M059J (cell line): Measurements from ENCODE around the gene RAB27B. TPM values are rescaled to one million over a fixed set of nuclear protein-coding genes. Genes with fewer than 3 reads are reported as not detected.

Experiments used
- DNase-seq: peaks from one replicate; pipeline ENCODE4 v3.0.0-alpha.2; 2012; ENCODE audit warnings: low read depth
- total RNA-seq: library from RNA; depleted of rRNA; stranded (reverse); fragments of >200 nt; shearing (Covaris generic); gene quantifications from 2 replicates; pipeline ENCODE4 v1.2.3, GENCODE V29; 2014; rRNA removed

RAB27B gene
- total RNA-seq, 1 experiment from 2014 or later: 13.8 TPM

DNA sequence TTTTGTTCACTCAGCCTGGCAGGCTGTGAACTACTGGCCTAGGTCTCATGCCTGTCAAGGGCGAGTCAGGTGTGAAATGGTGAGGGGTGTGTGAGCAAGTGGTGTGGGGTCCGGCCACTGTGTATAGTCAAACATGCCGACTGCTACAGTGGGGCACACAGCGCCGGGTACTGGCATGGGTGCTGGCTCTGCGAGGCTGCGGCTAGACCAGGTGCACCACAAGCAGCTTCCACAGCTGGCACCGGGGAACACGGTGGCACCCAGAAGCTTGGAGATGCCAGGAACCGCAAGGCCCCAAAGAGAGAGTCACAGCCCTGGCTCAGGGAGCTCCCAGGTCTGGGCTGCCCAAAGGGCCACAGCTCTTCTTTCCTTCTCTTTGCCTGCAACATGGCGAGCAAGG lies 81.3 kb downstream of the RAB27B start:
- DNase-seq: no peak

- no peak for DNase-seq
Observed at GRCh38 chr18:54910161-54910919, 82.1 kb downstream of the RAB27B start.

- DNase-seq: no peak
Observed at GRCh38 chr18:54911551-54911950, 83.3 kb downstream of the RAB27B start.

DNA sequence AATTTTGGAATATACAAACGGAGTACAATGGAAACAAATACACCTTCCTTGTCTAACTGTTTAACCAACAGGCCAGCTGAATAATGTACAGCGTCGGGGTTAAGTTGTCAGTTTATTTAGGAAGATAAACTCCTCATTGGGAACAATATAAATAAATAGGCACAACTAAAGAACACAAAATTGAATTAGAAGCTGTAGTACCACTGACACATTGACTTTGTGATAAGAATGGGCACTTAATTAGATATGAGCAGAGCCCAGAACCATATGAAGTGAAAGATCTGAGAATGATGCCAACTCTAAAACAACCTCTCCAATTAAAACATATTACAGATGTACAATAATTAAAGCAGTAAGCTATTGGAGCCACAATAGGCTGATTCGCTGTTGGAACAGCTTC lies 86.5 kb downstream of the RAB27B start:
- no peak for DNase-seq

DNA sequence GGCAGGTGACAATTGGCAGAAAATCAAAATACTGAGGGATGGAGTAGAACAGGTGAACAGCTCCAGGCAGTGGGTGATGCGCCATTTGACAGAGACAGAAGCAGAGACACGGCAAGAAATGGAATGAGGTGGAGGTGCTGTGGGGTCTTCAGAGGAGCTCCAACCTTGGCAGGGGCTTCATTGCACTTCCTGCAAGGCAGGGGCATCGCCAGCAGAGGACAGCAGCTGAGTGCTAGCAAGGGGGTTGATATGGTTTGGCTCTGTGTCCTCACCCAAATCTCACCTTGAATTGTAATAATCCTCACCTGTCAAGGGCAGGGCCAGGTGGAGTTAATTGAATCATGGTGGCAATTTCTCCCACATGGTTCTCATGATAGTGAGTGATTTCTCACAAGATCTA lies 88.2 kb downstream of the RAB27B start:
- DNase-seq: no peak

DNA sequence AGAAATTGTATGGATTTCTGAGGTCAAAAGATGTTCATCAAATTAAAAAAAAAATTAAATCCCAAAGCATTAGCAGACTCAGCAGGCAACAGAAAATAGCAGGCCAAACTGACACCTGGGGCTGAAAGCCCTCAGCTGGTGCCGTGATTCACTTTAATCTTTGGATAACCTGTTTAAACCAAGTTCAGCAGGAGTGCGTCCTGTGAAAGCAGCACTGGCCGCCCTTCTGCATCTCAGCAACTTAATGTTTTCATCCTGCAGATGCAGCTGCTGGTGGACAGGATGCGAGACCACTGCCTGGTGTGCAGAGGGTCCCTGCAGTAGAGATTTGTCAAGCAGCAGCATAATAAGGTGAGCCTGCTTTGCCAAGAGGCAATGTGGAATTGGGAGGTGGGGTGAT lies 89.8 kb downstream of the RAB27B start:
- no peak for DNase-seq

- DNase-seq: no peak
Observed at GRCh38 chr18:54919412-54919811, 91.1 kb downstream of the RAB27B start.

DNA sequence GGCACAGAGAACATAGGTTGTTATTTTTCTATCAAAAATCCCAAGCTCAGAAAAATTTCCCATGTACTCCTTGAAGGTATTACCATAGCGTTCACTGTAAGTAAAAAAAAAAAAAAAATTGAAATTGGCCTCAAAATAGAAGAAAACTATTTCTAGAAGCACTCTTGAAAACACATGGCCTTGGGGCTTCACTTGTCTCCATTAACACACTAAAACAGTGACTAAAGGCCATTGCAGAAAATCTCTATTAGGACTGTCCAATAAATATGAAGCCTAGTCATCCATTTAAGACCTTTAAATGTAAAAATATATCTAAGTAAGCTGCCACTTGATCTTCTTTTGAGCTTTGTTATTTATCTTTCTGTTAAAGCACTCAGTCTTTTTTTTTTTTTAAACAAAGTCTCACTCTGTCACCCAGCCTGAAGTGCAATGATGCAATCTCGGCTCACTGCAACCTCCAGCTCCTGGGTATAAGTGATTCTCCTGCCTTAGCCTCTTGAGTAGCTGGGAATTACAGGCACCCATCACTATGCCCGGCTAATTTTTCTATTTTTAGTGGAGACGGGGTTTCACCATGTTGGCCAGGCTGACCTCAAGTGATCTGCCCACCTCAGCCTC lies 95.2 kb downstream of the RAB27B start:
- no peak for DNase-seq

DNA sequence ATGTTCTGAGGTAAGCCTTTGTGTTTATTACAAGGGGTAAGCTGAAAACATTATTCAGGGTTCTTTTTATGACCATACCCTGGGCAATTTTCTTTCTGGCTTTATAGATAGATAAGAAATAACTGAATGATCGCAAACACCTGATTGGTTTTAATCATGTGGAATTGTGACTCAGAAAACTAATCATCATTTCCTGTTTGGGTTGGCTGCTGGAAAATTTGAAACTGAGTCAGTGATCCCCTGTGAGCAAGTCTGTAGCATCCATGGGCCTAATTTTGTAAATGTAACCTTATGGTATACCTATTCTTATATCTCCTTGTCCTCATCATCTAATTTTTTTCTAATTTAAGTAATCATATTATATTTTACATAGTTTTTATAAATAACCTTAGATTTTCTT lies 96.7 kb downstream of the RAB27B start:
- peak; percentile 42 for DNase-seq

GRCh38 chr18:54926593-54927325 lies 98.5 kb downstream of the RAB27B start:
- peak; percentile 33 for DNase-seq

DNA sequence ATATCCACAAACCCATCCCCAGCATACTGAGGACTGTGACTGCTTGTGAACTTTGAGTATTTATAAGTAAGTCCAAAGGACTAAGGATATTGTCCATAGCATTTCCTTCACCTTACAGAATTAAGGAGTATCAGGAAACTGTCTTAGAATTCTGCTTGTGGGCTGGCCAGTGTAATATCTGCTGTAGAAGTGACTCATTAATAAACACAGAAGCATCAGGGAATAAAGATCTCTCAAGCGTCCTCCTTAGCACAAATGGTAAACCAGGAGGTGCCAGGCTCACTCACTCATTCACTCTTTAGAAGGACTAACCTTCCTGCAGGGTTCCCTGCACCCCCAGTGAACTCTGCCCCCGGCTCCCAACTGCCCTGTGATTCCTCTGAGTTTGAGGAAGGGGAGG lies 100.0 kb downstream of the RAB27B start:
- DNase-seq: peak; percentile 37

DNA sequence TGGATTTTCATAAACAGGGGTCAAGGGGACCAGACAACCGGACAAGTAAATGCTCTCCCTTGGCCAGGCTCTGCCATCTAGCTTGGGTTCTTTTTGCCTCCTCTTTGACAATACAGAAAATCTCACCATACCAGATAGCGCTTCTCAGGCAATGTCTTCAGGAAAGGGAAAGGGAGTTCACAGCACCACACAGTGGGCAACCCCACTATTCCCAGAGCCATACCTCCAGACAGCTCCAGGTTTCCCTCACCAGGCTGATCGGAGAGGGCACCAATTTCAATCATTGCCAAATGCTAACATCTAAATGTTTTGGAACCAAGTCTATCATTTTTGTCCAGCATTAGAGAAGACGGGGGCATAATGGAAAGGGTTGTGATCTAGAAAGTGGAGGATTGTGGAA lies 102.9 kb downstream of the RAB27B start:
- peak; percentile 24 for DNase-seq

- DNase-seq: no peak
Observed at GRCh38 chr18:54932472-54932871, 104.2 kb downstream of the RAB27B start.

GRCh38 chr18:54938506-54938905 lies 110.2 kb downstream of the RAB27B start:
- no peak for DNase-seq

GRCh38 chr18:54939361-54939917 lies 111.2 kb downstream of the RAB27B start:
- DNase-seq: peak; percentile 88

DNA sequence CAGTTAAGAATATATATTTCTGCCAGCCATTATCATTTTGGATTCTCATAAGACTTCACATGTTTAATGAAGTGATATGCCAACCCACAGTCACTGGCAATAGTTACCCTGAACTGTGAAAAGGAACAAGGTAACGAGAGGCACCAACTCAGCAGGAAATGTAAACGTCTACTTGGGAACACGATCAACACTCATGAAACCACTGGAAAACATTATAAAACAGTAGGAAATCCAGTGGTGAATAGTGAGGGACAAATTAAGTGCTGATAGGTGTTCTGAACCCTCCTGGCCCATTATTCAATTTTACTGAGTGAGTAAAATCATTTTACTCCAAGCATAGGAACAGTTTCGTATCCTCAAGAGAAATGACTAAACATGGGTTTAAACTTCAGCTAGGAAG lies 113.9 kb downstream of the RAB27B start:
- no peak for DNase-seq

DNA sequence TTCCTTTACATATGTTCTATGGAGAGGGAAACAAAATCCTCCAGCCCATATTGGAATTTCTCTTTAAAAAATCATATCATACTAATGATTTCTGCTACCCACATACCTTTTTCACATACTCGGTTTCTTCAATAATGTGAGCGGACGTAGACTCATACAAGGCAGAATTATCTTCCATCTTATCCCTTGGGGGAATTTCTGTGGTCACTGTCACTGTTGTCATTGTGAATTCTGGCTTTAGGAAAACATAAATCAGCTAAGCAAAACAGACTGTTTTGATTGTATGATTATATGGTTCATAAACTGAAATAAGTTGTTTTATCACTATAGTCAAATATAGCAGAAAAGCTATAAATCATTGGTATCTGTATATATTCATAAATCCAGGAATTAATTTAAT lies 114.3 kb downstream of the RAB27B start:
- DNase-seq: peak; percentile 46

Other genes starting within 250 kb of the RAB27B start
- gene DYNAP, start 237.2 kb upstream of the RAB27B start, total RNA-seq: not detected in 2 replicates
- gene CCDC68, start 131.0 kb downstream of the RAB27B start, total RNA-seq: 0.05 and 0.30 TPM in 2 replicates